Smooth muscle cell (in vitro differentiated cells): ENCODE measurements around the gene RALGPS1. TPM values are rescaled to one million over a fixed set of nuclear protein-coding genes. Genes with fewer than 3 reads are reported as not detected.
A peak's percentile ranks its signal among the peaks of the same experiment; 100 is the strongest.

Experiments used
- DNase-seq: peaks from one replicate; lab custom pipeline; 2025; ENCODE audit not compliant: unreplicated experiment; lab: John Stamatoyannopoulos, UW
- H2AFZ ChIP-seq: fragments of 200-600 bp; sonication (generic); 2 replicates; pipeline ENCODE4 v1.6.0; 2016; ENCODE audit warnings: antibody characterized with exemption, low read depth, mild to moderate bottlenecking
- H3F3A ChIP-seq: fragments of 200-600 bp; sonication (generic); 2 replicates; pipeline ENCODE4 v1.6.0; 2017; ENCODE audit warnings: antibody characterized with exemption, low read depth
- H3K27ac ChIP-seq: fragments of 200-600 bp; sonication (generic); 2 replicates; pipeline ENCODE4 v1.5.1; 2016; ENCODE audit warnings: low read depth, mild to moderate bottlenecking
- H3K27me3 ChIP-seq: fragments of 200-600 bp; sonication (generic); 2 replicates; pipeline ENCODE4 v1.6.1; 2016; ENCODE audit warnings: low read depth, mild to moderate bottlenecking
- H3K36me3 ChIP-seq: fragments of 200-600 bp; sonication (generic); 2 replicates; pipeline ENCODE4 v1.5.1; 2016; ENCODE audit warnings: low read depth
- H3K4me1 ChIP-seq: fragments of 200-600 bp; sonication (generic); 2 replicates; pipeline ENCODE4 v1.5.1; 2016; ENCODE audit warnings: low read depth
- H3K4me2 ChIP-seq: fragments of 200-600 bp; sonication (generic); 2 replicates; pipeline ENCODE4 v1.6.0; 2016; ENCODE audit warnings: mild to moderate bottlenecking
- H3K4me3 ChIP-seq: fragments of 200-600 bp; sonication (generic); 2 replicates; pipeline ENCODE4 v1.5.1; 2016; ENCODE audit warnings: mild to moderate bottlenecking
- H3K79me2 ChIP-seq: fragments of 200-600 bp; sonication (generic); 2 replicates; pipeline ENCODE4 v1.6.0; 2016; ENCODE audit warnings: low read depth, mild to moderate bottlenecking
- H3K9ac ChIP-seq: fragments of 200-600 bp; sonication (generic); 2 replicates; pipeline ENCODE4 v1.6.0; 2016; ENCODE audit warnings: low read depth
- H3K9me3 ChIP-seq: fragments of 200-600 bp; sonication (generic); replicated peaks from 2 replicates; pipeline ENCODE4 v1.5.1; 2016; ENCODE audit warnings: low read depth
- H4K20me1 ChIP-seq: fragments of 200-600 bp; sonication (generic); 2 replicates; pipeline ENCODE4 v1.6.0; 2016; ENCODE audit warnings: low read depth
- CTCF ChIP-seq: fragments of 200-600 bp; sonication (generic); IDR thresholded peaks from 2 replicates; pipeline ENCODE4 v1.5.1; 2017; ENCODE audit warnings: borderline replicate concordance, mild to moderate bottlenecking, antibody characterized with exemption; ENCODE audit not compliant: insufficient read depth, poor library complexity, severe bottlenecking
- WGBS: methylation state at CpG from one replicate; pipeline ENCODE4 v1.1.7; 2016; ENCODE audit warnings: low lambda C conversion rate; 5-methylcytosine and 5-hydroxymethylcytosine counted together
- polyA plus RNA-seq: library from polyadenylated mRNA; unstranded; fragments of >200 nt; fragmentation: Nextera tagmentation; extraction: Ambion mirVana; gene quantifications from 2 replicates; pipeline ENCODE4 v1.2.1, GENCODE V29; 2016
- total RNA-seq: library from RNA; depleted of rRNA; stranded (reverse); fragments of >200 nt; gene quantifications from 2 replicates; pipeline ENCODE4 v1.2.3, GENCODE V29; 2014

Gene RALGPS1
- total and polyA plus RNA-seq, 2 experiments from 2014 or later, result 2.1 to 4.0 TPM

GRCh38 chr9:127159949-127160610 lies 245.5 kb downstream of the RALGPS1 start:
- 88% methylated on average over 10 of the region's 10 CpGs for whole genome bisulfite sequencing
- H3K9ac ChIP-seq, result peak overlapping the region; percentile 48
- no peaks in the 10 kb centered on the region for H3K36me3 ChIP-seq
- TF ChIP-seq CTCF, result no peak
- no peak overlapping the region for H2AFZ ChIP-seq
- peaks cover 3% of the 10 kb centered on the region for H3F3A ChIP-seq
- no peaks in the 10 kb centered on the region for H4K20me1 ChIP-seq
- H3K79me2 ChIP-seq, result no peaks in the 10 kb centered on the region
- no peak overlapping the region for H3K4me3 ChIP-seq
- H3K27me3 ChIP-seq, result no peaks in the 10 kb centered on the region
- H3K4me2 ChIP-seq, result no peak overlapping the region
- H3K4me1 ChIP-seq, result peaks cover 15% of the 10 kb centered on the region
- peak overlapping the region; percentile 18 for H3K27ac ChIP-seq
- no peaks in the 10 kb centered on the region for H3K9me3 ChIP-seq
- no peak for DNase-seq

- WGBS, result 96% methylated on average over 9 of the region's 9 CpGs
- no peaks in the 10 kb centered on the region for H3K9me3 ChIP-seq
- H3K4me3 ChIP-seq, result no peak overlapping the region
- no peak overlapping the region for H3K27ac ChIP-seq
- no peak overlapping the region for H3K9ac ChIP-seq
- H3K27me3 ChIP-seq, result no peaks in the 10 kb centered on the region
- peaks cover 3% of the 10 kb centered on the region for H3F3A ChIP-seq
- H3K4me1 ChIP-seq, result peaks cover 19% of the 10 kb centered on the region
- H3K36me3 ChIP-seq, result no peaks in the 10 kb centered on the region
- DNase-seq, result no peak
- no peaks in the 10 kb centered on the region for H3K79me2 ChIP-seq
- H4K20me1 ChIP-seq, result no peaks in the 10 kb centered on the region
- no peak overlapping the region for H3K4me2 ChIP-seq
- no peak for TF ChIP-seq CTCF
- H2AFZ ChIP-seq, result no peak overlapping the region
Observed at GRCh38 chr9:127161081-127161624, 246.6 kb downstream of the RALGPS1 start.

GRCh38 chr9:127162046-127162863 lies 247.7 kb downstream of the RALGPS1 start:
- DNase-seq, result no peak
- H3K27me3 ChIP-seq, result no peaks in the 10 kb centered on the region
- H3K4me1 ChIP-seq, result peaks cover 19% of the 10 kb centered on the region
- H3F3A ChIP-seq, result peaks cover 3% of the 10 kb centered on the region
- H3K27ac ChIP-seq, result no peak overlapping the region
- H4K20me1 ChIP-seq, result no peaks in the 10 kb centered on the region
- H3K4me3 ChIP-seq, result no peak overlapping the region
- no peaks in the 10 kb centered on the region for H3K36me3 ChIP-seq
- no peaks in the 10 kb centered on the region for H3K9me3 ChIP-seq
- H3K4me2 ChIP-seq, result no peak overlapping the region
- H3K9ac ChIP-seq, result no peak overlapping the region
- no peak for TF ChIP-seq CTCF
- H3K79me2 ChIP-seq, result no peaks in the 10 kb centered on the region
- 56% methylated on average over 9 of the region's 9 CpGs for WGBS
- H2AFZ ChIP-seq, result no peak overlapping the region
